Left renal pelvis (tissue), 4 donors: ENCODE results near the gene RNASE12. TPM values are rescaled to one million over a fixed set of nuclear protein-coding genes. Genes with fewer than 3 reads are reported as not detected.
"Not testable (repeated sequence)": the region's sequence is repeated elsewhere in the genome, so short reads cannot be mapped to it uniquely, and the experiment has no call there.

Source experiments
- DNase-seq, 4 donors: peaks; one replicate each; pipeline ENCODE4 v3.0.0-alpha.2; 2013; ENCODE audit warnings: low read depth in 4 of 4, low spot score in 3 of 4
- polyA plus RNA-seq, 4 donors: library from polyadenylated mRNA; unstranded; fragments of 120-200 nt; gene quantifications; one replicate each; pipeline ENCODE4 v1.2.1, GENCODE V29; 2013; ENCODE audit not compliant: insufficient read length in 4 of 4

RNASE12 gene, protein sequence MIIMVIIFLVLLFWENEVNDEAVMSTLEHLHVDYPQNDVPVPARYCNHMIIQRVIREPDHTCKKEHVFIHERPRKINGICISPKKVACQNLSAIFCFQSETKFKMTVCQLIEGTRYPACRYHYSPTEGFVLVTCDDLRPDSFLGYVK
- not detected for polyA plus RNA-seq

DNA sequence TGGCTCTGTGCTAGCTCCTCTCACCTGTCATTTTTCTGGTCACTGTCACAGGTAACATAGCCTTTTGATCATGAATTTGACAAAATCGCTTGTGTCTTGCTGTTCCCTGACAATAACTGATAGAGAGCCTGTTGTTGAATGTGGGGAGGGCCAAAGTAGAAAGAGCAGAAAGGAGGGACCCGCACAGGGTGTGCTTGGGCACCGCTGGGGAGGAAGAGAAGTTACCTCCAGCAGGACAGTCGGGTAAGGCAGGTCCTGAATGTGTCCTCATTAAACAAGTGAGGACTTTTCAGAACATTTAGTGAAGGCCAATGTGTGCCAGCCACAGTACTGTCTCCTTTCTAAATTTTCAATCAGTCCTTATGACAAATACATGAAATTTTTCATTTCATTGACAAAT is at the start of gene RNASE12:
TSS of gene RNASE12 (minus strand) at position 142 of the 400 bp plus-strand sequence. CDS start 653 bp downstream, outside the sequence.
- DNase-seq = no peak

DNA sequence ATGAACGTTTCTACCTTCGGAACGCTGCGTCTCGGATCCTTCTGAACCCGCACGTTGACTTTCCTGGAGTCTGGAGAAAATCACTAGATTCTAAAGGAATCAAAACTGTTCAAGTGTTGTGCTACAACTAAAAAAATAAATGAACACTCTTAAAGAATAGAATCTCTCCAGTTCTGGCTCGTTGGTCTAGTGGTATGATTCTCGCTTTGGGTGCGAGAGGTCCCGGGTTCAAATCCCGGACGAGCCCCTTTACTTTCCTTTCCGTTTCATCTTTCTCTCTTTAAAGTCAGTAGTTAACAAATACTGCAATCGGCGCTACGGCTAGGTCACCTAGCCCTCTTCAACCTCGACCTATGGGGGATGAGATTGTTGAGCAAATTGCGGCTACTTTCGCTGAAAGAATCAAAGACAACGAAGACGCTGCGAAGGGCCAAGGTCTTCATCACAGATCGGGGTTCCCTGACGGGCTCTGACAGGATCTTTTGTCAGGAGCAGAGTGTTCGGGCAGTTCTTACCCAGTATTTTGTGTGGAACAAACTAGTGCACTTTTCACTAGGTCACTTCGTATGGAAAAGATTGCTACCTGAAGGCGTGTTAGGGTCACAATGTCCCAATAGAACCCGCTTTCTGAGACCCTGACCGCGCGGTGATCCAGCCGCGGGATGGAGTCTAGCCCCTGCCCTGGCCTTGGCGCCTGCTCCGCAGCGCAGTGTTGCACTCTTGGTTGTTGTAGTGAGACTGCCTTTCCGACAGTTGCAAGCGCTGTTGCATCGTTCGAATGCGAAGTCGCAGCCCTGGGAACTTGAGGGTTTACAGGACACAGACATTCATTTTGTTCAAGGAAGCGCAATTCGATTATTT is 41.9 kb upstream of the RNASE12 start:
- no peak for DNase-seq

DNA sequence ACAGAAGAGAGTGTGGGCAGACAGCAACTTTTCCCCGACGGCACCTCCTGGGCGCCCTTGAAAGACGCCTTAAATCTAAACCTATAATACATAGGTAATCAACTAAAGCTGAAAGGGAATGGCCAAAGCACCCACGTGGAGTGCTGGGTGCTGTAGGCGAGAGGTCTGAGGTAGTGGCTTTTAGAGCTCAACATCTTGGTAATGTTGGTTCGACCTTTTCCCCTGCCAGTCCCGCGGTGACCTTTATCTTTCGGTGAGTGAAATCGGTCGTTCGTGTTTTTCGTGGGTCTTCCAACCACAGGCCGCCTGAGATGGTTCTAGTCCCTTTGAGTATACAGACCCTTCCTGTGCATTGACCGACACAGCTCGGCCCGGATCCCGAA is 41.3 kb upstream of the RNASE12 start:
- no peak for DNase-seq

DNA sequence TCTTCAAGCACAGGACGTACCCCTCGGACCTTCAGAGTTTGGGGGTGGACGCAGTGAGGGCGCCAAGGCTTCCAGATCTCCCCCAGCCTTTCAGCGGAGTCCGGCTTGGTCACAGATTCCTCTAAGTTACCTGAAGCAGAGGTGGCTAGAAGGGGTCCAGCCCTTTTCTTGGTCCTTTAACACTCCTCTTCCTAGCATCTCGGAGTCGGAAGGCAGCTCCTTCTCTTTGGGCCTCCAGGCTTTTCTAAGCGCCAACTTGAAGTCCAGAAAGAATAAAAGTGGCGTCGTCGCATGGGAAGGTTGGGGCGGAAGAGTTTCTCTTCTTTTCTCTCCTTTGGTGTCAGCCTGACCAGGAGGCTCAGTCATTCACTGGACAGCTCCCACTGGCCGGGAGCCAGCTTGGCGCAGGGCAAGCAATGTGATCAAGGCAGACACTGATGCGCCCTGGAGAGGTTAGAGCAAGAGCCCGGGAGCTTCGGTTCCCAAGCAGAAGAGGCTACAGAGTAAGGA is 40.8 kb upstream of the RNASE12 start:
- DNase-seq = no peak

DNA sequence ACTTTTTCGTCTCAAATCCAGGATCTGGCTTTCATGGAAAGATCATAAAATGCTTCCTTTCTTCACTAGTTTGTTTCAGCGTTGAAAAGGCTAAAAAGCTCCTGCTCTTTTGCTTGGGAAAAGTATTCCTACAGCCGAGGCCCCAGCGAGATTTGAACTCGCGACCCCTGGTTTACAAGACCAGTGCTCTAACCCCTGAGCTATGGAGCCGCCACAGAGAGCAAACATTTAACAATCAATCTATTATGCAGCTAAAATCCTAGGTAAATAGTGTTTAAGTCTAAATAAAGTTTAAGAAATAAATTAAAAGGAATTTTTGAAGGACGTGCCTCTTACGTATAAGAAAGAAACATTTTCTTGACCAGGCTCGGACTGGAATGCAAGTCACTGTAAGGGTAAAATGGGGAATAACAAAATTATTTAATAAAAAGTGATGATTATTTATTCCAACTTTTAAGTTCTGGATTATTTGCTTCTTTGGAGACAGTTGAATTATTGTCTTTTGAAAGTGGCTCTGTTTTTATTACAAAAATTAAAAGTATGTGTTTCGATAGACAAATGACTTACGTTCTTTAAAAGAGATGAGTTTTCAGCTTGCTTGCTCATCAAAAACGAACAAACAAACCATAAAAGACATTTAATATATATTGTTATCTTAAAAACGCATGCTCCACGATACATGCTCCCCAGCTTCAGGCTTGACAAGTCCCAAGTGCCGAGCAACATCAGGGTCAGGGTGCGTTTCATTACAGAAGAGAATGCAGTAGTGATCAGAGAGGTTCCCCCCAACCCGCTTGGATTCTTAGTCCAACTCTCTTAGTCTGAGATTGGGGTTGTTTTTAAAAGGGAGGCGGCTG is 40.1 kb upstream of the RNASE12 start:
- DNase-seq = no peak

DNA sequence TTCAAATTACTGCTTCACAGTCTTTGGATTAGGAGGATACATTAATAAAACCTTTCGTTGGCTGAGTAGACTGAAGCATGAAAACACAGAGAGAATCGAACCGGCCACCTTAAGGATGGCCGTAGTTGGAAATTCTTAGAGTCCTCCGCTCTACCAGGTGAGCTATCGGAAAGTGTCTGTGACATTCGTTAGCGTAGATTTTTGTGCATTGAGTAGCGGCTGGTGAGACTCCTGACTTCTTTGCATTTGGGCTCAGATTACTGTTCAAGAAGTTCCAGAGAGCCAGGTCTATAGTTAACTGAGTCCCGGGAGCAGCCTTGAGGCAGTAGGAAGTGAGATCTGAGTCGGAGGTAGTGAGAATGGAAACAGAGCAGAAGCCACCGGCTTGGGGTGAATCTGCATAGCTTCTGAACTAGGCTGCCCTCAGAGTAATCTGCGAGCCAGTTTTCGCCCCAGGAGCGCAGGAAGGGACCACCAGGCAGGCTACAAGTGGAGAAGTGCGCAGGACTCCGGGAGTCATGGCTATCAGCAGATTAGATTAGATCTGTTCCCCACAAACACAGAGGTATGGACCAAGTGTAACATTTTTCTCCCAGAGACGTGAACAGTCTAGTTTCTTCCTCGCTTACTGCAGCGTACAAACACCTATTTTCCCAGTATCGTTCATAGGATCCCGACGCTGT is 39.3 kb upstream of the RNASE12 start:
- no peak for DNase-seq

DNA sequence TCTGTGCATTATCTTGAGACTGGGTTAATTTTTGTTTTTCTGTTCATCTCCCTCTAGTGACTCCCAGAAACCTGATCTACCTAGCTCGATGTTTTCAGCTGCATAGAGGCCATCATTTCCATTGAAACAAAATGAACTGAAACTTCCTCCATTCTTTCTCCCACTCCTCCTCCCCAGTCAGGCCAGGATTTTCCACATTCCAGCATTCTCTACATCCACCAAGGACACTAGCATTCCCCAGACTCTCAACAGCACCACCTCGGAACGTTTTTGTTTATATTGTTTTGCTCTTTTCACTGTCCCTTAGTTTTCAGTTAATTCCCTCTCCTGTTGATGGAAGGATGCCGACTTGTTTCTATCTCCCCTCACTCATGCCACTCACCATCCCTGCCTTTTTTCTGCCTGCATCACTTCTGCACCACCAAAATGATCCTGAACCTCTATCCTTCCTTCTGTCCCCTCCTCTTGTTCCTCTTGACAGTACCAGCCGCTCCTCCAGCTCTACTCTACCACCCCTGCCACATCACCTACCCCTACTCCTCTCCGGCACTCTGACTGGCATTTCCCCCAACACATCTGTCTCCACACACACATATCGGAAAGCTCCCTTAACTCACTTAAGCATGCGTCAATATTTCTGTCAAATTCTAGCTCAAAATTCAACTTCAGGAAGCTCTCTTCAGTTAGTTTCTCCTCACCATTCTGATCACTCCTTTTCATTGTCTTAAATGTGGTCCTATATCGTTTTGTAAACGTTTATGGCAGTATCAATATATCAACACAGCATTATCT is 37.1 kb upstream of the RNASE12 start:
- DNase-seq = no peak

DNA sequence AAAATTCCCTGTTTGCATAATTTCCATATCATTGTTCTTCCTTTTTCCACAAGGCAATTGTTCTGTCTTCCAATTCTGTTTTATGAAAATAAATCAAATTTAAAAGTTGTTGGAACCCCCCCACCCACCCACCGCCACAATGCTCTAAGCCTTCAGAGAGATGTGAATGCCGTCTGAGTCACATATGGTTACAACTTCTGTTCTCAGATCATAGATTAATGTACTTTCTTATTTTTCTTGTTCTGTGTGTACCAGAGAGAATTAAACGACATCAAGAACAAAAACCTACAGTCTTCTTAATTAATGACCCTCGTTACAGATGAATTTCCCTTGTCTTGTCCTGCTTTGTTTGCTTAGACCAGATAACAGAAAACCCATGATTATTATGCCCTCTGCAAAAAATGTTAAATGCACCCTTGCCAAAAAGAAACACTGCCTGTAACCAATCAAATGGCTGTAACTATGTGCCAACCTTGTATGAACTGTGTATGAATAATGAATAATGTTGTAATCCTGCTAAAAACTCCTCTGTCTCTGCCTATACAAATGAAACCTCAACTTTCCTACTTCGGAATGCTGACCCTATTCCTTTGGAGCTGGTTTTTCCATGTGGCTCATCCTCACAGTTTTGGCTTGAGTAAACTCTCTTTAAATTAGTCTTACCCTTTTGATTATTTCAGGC is 36.3 kb upstream of the RNASE12 start:
- no peak for DNase-seq

DNA sequence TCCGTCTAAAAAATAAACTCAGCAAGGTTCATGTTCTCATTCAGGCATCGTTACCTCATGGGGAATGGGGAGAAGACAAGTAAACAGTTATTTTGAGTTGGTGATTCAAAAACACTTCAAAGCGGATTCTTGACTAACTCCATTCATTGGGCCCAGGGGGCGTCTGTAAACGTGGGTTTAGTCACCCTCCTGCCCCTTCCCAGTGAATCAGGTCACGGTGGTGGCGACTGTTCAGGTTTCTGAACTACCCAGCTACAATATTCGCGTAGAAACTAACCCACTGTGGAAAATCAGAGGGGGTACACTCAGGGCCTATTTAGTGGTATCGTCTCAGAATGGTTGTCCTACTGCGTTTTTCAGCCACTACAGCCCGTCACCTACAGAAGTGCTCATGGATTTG is 35.1 kb upstream of the RNASE12 start:
- DNase-seq = no peak

DNA sequence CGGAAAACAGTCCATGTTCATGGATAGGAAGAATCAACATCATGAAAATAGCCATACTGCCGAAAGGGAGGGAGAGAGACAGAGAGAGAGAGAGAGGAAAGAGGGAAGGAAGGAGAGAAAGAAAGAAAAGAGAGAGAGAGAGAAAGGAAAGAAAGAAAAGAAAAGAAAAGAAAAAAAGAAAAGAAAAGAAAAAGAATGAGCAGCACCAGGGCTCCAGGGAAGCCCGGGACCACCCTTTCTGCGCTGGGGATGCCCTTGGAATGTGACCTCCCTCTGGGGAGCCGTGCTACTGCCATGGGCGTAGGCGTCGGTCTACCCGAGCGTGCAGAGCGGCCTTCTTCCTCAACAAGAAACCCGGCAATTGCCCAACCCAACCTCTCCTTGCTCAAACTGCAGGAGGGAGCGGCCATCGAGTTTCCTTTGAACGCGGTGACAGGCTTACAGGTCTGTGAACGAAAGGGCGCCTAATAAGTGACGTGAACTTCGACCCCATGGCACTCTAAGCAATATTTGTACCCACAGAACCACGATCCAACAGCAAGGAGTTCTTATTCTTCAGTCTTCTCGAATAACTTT is 33.4 kb upstream of the RNASE12 start:
- DNase-seq = no peak

DNA sequence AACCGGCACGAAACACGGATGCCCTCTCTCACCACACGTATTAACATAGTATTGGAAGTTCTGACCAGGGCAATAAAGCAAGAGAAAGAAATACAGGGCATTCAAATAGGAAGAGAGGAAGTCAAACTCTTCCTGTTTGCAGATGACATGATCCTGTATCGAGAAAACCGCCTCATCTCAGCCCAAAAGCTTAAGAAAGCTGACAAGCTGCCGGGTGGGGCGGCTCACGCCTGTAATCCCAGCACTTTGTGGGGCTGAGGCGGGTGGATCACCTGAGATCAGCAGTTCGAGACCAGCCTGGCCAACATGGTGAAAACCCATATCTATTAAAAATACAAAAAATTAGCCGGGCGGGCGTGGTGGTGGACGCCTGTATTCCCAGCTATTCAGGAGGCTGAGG is 32.6 kb upstream of the RNASE12 start:
- DNase-seq = no peak

DNA sequence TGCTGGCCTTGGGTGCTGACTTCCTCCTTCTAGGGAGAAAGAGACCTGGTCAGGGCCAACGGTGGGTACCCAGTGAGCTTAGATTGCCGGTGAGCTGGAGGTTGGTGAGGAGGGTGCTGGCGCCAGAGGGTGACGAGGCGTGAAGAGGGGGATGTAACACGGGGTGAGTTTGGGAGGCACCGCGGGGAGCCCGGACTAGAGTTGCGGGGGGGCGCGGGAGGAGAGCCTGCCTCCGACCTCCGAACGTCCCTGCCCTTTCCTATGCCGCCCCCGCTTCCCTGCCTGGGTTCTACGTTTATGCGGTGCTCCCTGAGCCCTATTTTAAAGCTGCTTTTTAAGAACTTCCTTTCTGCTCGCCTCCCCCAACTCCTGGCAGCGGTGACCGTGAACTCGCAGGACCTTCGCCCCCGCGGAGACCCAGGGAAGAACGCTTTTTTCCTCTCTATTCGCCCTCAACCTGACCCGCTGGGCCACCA is 31.7 kb upstream of the RNASE12 start:
- no peak for DNase-seq

DNA sequence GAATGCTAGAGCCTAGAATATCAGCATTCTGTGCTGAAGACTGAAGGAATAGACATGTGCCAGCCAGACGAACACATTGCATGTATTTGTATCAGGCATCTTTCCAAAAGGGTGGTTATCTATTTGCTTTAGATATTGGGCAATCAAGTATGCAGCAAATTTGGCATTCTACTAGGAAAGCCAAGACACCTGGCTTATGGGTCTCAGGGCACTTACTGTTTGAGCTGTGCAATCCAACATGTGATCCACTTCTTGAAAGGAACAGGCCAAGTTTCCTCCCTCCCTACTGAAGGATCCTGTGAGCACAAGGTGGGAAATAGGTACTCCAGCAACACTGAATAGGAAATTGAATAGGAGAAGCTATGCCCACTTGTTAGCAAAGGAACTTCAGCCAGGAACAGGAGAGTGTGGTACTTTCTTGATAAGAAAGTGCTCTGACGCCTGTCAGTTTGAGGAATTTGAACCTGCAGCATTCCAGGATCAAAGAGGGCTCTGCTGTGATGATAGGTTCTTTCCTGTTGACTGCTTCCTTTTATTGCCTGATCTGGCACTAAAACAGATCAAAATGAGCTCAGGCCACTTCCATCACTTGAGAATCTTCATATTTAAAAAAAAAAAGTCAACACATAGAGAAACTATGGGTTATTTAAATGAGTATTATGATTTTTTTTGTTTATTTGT is 29.8 kb upstream of the RNASE12 start:
- no peak for DNase-seq

DNA sequence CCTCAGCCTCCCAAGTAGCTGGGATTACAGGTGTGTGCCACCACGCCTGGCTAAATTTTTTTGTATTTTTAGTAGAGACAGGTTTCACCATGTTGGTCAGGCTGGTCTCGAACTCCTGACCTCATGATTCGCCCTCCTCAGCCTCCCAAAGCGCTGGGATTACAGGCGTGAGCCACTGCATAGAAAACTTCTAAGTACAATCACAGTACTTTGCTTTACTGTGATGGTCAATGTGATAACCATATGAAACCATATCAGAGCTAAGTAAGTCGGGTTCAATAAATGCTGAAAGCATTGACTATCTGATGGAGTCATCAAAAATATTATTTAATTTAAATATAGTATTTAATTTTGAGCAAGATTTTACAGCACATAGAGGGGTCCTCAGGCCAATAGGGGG is 28.5 kb upstream of the RNASE12 start:
- not testable (repeated sequence) for DNase-seq

DNA sequence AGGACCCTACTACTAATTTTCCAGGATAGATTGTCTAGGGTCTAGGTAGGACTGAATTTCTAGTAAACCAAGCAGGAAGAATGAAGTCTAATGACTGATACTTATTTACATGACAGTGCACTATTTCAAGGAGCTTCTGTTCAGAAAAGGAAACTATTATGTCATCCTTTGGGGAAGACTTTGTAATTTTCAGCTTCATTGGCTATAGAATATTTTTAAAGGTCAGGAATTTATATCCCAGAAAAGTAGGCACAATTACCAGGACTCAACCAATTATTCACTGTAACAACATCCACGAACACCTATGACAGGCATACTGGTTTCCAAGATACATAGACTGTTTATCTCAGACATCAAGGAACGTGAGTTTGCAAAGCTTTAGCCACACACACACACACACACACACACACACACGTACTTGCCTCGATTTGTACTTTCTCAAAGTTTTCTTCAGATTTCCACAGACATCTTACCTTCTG is 27.1 kb upstream of the RNASE12 start:
- DNase-seq = no peak

DNA sequence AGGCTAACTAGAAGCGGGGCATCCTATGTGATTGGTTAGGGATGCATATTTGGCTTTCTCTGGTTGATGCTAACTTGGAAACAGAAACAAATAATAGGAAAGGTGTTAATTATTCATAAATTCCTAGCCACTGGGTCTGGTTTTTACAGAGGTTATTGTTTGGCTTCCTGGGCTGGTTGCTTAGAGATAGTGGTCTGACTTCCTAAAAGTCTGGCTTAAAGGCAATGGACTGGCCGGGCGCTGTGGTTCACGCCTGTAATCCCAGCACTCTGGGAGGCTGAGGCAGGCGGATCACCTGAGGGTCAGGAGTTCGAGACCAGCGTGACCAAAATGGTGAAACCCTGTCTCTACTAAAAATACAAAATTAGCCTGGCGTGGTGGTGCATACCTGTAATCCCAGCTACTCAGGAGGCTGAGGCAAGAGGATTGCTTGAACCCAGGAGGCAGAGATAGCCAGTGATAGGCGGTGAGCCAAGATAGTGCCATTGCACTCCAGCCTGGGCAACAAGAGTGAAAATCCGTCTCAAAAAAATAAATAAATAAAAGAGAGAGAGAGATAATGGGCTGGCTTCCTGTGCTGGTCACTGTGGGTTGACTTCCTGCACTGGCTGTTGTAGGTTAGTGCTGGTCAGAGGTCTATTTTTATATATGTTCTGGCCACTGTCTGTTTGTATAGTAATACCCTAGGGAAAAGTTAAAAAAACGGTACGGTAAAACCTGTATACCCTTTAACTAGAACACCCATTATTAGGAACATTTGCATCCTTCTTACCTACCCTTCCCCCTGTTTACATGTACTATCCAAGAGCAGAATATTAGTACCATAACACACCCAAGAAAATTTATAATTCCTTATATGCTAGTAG is 26.2 kb upstream of the RNASE12 start:
- no peak for DNase-seq

DNA sequence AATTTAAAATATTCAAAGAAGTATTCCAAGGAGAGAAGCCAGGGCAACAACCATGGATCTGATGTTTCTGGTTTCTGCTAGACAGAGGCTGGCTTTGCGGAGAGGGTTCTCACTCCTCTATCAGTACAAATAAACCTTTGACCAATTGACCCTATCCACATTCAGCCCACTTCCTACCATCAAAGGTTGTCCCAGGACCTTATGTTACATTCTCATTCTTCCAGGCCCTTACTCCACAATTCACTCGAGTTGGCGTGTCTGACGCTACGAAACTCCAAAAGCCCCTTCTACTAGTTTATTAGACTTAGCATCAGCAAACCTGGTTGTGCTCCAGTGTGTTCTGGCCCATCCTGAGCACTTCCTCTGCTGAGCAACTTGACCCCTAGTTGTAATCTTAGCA is 24.8 kb upstream of the RNASE12 start:
- no peak for DNase-seq
